Measurements from ENCODE around the gene IDS.

Gene IDS

GRCh38 chrX:149453906-149454822 is 50.9 kb downstream of the IDS start:
- DNase-seq: peak; percentile 60

GRCh38 chrX:149453030-149453429 is 52.1 kb downstream of the IDS start:
- DNase-seq: peak; percentile 2

- DNase-seq: no peak
These were observed 71.7 kb downstream of the IDS start for GRCh38 chrX:149433451-149433850.

- no peak for DNase-seq
These were observed 72.1 kb downstream of the IDS start for GRCh38 chrX:149433051-149433450.

All from NCI-H69 (cell line).